ENCODE data around the gene ARL14EPL.

DNA sequence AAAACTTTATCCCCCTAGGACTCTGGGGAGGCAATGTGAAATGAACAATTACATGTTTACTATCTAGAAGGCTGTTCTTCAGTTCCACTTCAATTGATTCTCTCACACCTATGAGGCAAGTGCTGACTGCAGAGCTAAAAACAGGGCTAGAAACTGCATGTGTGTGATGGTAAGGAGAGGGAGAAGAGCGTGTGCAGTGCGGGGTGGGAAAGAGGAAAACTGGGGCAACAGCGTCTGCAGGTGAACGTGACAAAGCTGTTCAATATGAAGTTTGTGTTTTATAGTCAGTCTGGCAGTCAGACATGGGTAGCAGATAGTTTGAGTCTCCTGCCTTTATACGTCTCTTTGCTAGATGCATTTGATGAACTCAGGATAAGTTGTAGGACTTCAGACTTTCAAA is 45.9 kb downstream of the ARL14EPL start:
- TF ChIP-seq GATA2 (IDR thresholded peaks at IDR 0.05; ENCODE audit: low read depth, low read length), result no peak
- no peak for TF ChIP-seq GATA3 (IDR thresholded peaks at IDR 0.05; ENCODE audit: low read depth, low read length)

Data from SH-SY5Y (cell line).